Daoy (cell line): Measurements from ENCODE around the gene DIO2. TPM values are rescaled to one million over a fixed set of nuclear protein-coding genes. Genes with fewer than 3 reads are reported as not detected.

Experiments
- DNase-seq: peaks from one replicate; pipeline ENCODE4 v3.0.0-alpha.2; 2015; ENCODE audit warnings: low read depth
- total RNA-seq: library from RNA; depleted of rRNA; stranded (reverse); fragments of >200 nt; shearing (Covaris generic); gene quantifications from 2 replicates; pipeline ENCODE4 v1.2.3, GENCODE V29; 2014

Gene DIO2
- total RNA-seq, 1 experiment from 2014 or later: 3.5 TPM

- DNase-seq: no peak
Measured at GRCh38 chr14:80167793-80168448, 43.4 kb downstream of the DIO2 start.

- no peak for DNase-seq
Measured at GRCh38 chr14:80164991-80165721, 46.1 kb downstream of the DIO2 start.

- DNase-seq: no peak
Measured at GRCh38 chr14:80152763-80153162, 58.5 kb downstream of the DIO2 start.

GRCh38 chr14:80152166-80152565 is 59.1 kb downstream of the DIO2 start:
- DNase-seq: no peak

GRCh38 chr14:80150301-80150700 is 61.0 kb downstream of the DIO2 start:
- no peak for DNase-seq
